Stimulated activated CD4-positive, alpha-beta T cell treated with anti-CD3 and anti-CD28 coated beads, Interleukin-4, amount 100 ng/mL, for 4 hours (primary cell): Measurements from ENCODE around the gene CCL22.
"Not testable (repeated sequence)": the region's sequence is repeated elsewhere in the genome, so short reads cannot be mapped to it uniquely, and the experiment has no call there.

ENCODE experiments used
- DNase-seq, 2 experiments: peaks; one replicate each; pipeline ENCODE4 v3.0.0-alpha.2; 2020

CCL22 gene

DNA sequence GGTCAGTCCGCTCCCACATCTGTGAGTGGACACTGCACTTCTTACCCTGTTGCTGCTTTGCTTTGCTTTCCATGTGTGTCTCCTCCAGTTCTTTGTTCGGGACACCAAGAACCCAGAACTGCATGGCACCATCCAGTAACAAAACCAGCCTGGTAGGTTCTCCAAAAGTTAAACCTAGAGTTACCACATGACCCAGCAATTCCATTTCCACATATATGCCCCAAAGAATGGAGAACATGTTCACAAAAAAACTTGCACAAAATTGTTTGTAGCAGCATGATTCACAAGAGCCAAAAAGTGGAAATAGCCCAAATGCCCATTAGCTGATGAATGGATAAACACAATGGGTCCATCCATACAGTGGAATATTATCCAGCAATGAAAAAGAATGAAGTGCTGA, 10.3 kb upstream of the CCL22 start:
- no peak for DNase-seq

GRCh38 chr16:57349212-57350031, 9.2 kb upstream of the CCL22 start:
- peak in 1 of 2 experiments; percentile 7 for DNase-seq

DNA sequence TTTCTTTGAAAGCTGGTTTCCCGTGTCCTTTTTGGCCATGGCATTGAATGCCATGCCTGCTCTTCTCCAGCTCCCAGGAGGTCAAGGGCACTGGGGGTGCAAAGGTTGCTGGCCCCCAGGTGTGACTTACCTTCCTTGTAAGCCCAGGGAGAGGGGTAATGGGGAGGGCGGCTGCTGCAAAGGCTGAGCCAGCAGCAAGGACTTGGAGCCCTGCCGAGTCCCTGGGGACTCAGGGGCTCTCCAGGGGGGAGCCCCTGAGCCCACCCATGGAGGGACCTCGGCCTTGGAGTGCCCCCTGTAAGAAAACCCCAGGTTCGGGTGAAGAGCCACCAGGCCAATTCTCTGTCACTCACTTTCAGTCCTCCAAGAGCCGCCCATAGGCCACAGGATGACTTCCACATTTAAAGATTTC, 5.9 kb upstream of the CCL22 start:
- no peak for DNase-seq

DNA sequence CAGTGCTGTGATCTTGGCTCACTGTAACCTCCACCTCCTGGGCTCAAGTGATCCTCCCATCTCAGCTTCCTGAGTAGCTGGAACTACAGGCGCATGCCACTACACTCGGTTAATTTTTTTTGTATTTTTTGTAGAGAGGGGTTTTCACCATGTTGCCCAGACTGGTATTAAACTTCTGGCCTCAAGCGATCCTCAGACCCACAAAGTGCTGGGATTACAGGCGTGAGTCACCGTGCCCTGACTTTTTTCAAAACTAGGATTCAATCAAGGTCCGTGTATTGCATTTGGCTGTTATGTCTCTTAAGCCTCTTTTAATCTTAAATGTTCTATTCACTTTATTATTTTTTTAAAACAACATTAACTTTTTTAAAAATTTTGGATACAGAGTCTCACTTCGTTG, 4.3 kb upstream of the CCL22 start:
- no peak for DNase-seq

DNA sequence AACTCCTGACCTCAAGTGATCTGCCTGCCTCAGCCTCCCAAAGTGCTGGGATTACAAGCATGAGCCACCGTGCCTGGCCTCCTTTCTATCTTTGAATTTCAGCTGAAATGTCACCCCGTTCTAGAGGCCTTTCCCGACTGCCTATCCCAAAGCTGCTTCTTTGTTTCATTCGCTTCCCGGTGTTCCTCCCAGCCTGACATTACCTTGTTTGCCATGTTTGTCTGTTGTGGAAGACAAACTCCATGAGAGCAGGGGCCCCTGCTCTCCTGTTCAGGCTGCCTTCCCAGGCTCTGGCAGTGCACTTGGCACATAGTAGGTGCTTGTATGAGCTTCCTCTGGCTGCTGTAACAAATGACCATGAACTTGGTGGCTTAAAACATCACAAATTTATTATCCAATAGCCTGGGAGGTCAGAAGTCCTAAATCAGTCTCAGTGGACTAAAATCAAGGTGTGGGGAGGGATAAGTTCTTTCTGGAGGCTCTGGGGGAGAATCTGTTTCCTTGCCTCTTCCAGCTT, 2.6 kb upstream of the CCL22 start:
- no peak for DNase-seq

DNA sequence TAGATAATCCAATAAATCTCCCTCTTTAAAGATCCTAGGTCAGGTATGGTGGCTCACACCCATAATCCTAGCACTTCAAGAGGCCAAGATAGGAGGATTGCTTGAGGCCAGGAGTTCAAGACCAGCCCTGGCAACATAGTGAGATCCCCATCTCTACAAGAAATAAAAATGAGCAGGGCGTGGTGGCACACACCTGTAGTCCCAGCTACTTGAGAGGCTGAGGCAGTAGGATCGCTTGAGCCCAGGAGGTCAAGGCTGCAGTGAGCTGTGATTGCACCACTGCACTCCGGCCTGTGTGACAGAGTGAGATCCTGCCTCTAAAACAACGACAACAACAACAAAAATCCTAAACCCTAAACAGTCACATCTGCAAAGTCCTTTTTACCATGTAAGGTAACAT, 2.0 kb upstream of the CCL22 start:
- no peak for DNase-seq

DNA sequence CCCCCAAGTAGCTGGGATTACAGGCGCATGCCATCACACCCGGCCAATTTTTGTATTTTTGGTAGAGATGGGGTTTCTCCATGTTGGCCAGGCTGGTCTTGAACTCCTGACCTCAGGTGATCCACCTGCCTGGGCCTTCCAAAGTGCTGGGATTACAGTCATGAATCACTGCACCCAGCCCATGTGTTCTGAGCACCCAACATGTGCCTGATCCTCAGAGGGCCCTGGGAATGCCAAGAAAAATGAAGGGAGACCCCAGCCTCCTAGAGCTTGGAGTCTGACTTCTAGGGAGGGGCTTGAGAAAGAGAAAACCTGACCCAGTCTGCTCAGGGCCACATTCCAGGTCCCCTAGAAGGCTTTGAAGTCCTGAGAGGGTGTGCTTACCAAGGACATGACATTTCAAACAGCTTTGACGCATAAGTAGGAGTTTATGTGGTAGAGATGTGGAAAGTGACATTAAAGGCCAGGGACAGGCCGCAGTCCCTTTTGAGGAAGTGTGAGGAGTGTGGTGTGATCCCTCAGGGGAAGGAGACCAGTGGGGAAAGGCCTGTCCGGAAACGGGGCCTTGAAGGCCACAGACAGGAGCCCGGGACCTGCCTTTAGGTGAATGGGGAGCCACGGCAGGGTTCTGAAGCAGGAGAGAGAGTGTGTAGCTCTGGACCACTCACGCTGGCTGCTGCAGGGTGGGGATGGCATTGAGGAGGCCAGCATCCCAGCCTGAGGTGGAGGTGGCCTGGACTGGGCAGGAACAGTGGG, 1.1 kb upstream of the CCL22 start:
- DNase-seq = no peak

- DNase-seq = no peak
Measured at GRCh38 chr16:57358086-57358420, 530 bp upstream of the CCL22 start.

DNA sequence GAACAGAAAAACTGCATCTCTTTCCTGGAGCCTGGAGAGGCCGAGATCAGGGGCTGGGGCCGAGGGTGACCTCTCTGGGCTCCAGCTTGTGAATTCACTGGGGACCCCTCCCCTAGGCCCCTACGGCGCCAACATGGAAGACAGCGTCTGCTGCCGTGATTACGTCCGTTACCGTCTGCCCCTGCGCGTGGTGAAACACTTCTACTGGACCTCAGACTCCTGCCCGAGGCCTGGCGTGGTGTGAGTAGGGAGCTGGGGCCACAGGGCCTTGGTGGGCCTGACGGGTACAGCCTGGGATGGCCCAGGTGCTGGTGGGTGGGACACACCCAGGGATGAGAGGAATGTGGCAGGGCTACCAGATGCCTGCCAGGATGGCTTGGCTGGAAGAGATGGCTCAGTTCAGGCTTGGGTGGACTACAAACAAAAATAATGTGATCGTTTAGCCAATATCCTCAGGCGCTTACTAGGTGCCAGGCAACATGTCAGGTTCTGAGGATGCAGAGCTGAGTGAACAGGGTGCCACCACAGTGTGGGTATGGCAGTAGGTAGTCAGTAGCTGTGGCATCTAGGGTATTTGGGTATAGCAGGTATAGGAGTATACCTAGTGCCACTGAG, 1.8 kb downstream of the CCL22 start:
- no peak for DNase-seq

- DNase-seq = no peak
Measured at GRCh38 chr16:57361404-57361803, 2.8 kb downstream of the CCL22 start.

GRCh38 chr16:57364143-57364542, 5.6 kb downstream of the CCL22 start:
- no peak for DNase-seq

GRCh38 chr16:57366544-57367040, 8.0 kb downstream of the CCL22 start:
- no peak for DNase-seq

GRCh38 chr16:57367116-57367752, 8.7 kb downstream of the CCL22 start:
- no peak for DNase-seq

DNA sequence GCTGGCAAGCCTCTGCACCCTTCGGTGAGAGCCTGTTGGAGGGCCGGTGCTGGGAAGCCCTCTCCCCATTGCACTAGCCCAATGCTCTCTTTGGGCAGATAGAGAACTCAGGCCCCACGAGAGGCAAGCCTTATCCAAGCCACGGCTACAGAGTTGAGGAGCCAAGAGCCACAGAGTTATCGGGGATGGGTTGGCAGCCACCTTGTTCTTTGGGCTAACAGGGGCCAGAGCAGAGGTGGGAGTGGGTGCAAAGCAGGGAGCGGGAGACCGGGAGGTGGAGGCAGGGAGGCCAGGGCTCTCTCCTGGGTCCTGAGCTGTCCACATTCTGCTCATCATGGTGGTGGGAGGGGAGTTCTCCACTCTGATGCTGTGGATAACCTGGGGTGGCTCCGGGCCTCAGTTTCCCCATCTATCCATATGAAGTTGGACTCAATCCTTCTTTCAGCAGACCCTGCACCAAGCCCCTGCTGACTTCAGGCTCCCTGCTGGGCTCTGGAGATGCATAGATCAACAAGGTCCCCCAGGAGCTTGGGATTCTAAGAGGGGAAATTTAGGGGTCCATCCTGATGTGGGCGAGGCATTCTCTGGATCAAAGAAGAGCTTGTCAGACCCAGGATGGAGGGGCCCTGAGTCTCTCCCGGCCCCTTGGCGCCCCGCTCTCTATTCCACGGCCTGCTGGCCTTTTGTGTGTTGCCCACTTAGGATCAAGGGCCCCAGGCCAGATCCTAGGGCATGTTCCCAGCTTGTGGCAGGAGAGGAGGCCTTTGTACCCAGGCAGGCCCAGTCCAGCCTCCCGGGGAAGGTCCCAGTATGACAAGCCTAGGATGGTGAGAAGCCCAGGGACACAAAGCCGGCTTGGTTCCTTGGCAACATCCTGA, 13.2 kb downstream of the CCL22 start:
- DNase-seq = no peak

- no peak for DNase-seq
Measured at GRCh38 chr16:57372372-57373116, 14.0 kb downstream of the CCL22 start, which contains the start of gene CX3CL1. Gene CX3CL1, plus strand, starts transcription at chr16:57372490. Its CDS starts 79 bp downstream, at chr16:57372569.

GRCh38 chr16:57373117-57373947, 14.7 kb downstream of the CCL22 start:
- DNase-seq = no peak

DNA sequence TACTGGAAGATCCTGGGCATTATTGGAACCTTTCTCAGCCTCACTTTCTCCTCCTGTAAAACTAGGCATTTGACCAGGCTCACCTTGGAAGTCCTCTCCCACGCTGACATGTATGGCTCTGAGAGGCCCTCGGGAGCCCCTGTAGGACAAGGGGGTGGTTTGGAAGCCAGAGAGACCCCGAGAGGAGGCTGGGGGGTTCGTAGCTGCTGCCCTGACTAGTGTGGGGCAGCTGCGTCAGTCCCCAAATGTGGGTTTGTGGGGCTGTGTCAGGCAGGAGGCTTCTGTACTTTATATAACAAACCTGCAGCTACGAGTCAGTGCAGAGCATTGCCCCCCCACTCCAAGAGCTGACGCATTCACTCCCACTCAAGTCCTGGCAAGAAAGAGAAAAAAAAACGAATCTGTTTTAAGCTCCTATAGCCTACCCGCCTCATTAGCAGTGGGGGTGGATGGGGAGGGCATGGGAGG, 15.5 kb downstream of the CCL22 start:
- no peak for DNase-seq

DNA sequence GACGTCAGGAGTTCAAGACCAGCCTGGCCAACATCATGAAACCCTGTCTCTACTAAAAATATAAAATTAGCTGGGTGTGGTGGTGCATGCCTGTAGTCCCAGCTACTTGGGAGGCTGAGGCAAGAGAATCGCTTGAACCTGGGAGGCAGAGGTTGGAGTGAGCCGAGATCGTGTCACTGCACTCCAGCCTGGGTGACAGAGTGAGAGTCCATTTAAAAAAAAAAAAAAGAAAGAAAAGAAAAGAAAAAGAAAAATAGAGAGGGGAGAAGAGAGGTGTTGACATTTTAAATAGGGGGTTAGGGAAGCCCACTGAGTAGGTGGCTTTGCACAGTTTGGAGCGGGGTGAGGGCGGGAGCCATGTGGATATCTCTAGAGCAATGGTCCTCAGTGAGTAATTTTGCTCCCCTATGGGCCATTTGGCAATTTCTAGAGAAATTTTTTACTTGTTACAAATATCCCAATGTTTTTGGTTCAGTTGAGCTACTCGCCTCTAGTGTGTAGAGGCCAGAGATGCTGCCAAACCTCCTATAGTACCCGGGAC, 16.4 kb downstream of the CCL22 start:
- not testable (repeated sequence) for DNase-seq

- DNase-seq = no peak
Measured at GRCh38 chr16:57376313-57376818, 17.8 kb downstream of the CCL22 start.
